K562 (cell line): ENCODE measurements around the gene NDUFS6. TPM values are rescaled to one million over a fixed set of nuclear protein-coding genes. Genes with fewer than 3 reads are reported as not detected.

Experiments
- ATAC-seq: fragments of 200-7000 bp; cut with Tn5 transposase; 3 replicates; pipeline ENCODE4 v1.9.1; 2020; ENCODE audit warnings: moderate library complexity
- BruUV-seq: library from RNA; stranded (reverse); fragments of 400-500 nt; replicated peaks from 2 replicates; lab custom pipeline; 2021; lab: Mats Ljungman, UMichigan
- CTCF ChIA-PET: fragments of 300-600 bp; formaldehyde crosslinking; extraction: SDS; loops from one replicate; lab custom pipeline; 2021; ENCODE audit warnings: low intra/inter-chr PET ratio; lab: Yijun Ruan, JAX
- POLR2A ChIA-PET: fragments of 300-600, 350-650 bp; sonication (Branson Sonifier 250); formaldehyde crosslinking; extraction: SDS; loops from one replicate; lab custom pipeline; 2021; ENCODE audit warnings: antibody characterized with exemption, inconsistent platforms; lab: Yijun Ruan, JAX
- DNase-seq, 4 experiments: peaks; one replicate each; pipeline versions ENCODE4 v3.0.0 to v3.0.0-alpha.2; 2011 to 2018; ENCODE audit warnings: low spot score in 3 of 4, mixed read lengths in 3 of 4; ENCODE audit errors: extremely low read depth in 1 of 4
- FAIRE-seq: peaks from 2 replicates; lab custom pipeline; 2011; peaks lifted over from hg19 to GRCh38; lab: Jason Lieb, UNC
- H2AFZ ChIP-seq: 2 replicates; pipeline ENCODE4 v1.6.0; 2011; ENCODE audit warnings: low read depth, low read length, control low read depth, inconsistent platforms
- H3K27ac ChIP-seq: fragments of 200-600 bp; 3 replicates; pipeline ENCODE4 v1.8.0; 2011; ENCODE audit warnings: low read depth, mild to moderate bottlenecking, control low read depth, inconsistent platforms, low read length, moderate library complexity, mixed read lengths; ENCODE audit errors: extremely low read depth
- H3K27me3 ChIP-seq, 2 experiments: fragments of 300-600 bp in 1 of 2; 2 replicates in 1 of 2; 3 replicates in 1 of 2; pipeline versions ENCODE4 v1.6.0 to v1.8.0; 2011; ENCODE audit warnings: inconsistent platforms in 2 of 2, low read length in 2 of 2, mild to moderate bottlenecking in 1 of 2, mixed read lengths in 1 of 2, moderate library complexity in 1 of 2; ENCODE audit not compliant: control insufficient read depth in 2 of 2, insufficient read depth in 2 of 2
- H3K36me3 ChIP-seq: fragments of 300-600 bp; 3 replicates; pipeline ENCODE4 v1.8.0; 2011; ENCODE audit warnings: mild to moderate bottlenecking, low read length, inconsistent platforms; ENCODE audit not compliant: control insufficient read depth, insufficient read depth
- H3K4me1 ChIP-seq, 2 experiments: fragments of 200-600 bp in 1 of 2; replicated peaks in 1 of 2; 2 replicates in 1 of 2; 3 replicates in 1 of 2; pipeline versions ENCODE4 v1.5.1 to v1.8.0; 2011; ENCODE audit warnings: inconsistent platforms in 2 of 2, low read length in 2 of 2, mild to moderate bottlenecking in 1 of 2, mixed read lengths in 1 of 2, moderate library complexity in 1 of 2; ENCODE audit not compliant: control insufficient read depth in 2 of 2, insufficient read depth in 2 of 2
- H3K4me2 ChIP-seq: 2 replicates; pipeline ENCODE4 v1.6.1; 2011; ENCODE audit warnings: low read length, control low read depth, inconsistent platforms, mixed read lengths; ENCODE audit not compliant: insufficient read depth
- H3K4me3 ChIP-seq: fragments of 200-600 bp; sonication (generic), shearing (Covaris generic); 2 replicates; pipeline ENCODE4 v1.5.1; 2016; ENCODE audit warnings: control low read depth, inconsistent platforms
- H3K79me2 ChIP-seq: fragments of 200-600 bp; 3 replicates; pipeline ENCODE4 v1.8.0; 2011; ENCODE audit warnings: low read length, inconsistent platforms; ENCODE audit not compliant: control insufficient read depth, insufficient read depth
- H3K9ac ChIP-seq, 2 experiments: 2 replicates each; pipeline versions ENCODE4 v1.6.0 to v1.6.1; 2011; ENCODE audit warnings: low read depth in 2 of 2, low read length in 2 of 2, control low read depth in 1 of 2, inconsistent platforms in 1 of 2, mild to moderate bottlenecking in 1 of 2, mixed read lengths in 1 of 2; ENCODE audit not compliant: insufficient read depth in 1 of 2
- H3K9me1 ChIP-seq: one replicate; pipeline ENCODE4 v1.6.0; 2011; ENCODE audit warnings: inconsistent platforms, mild to moderate bottlenecking, low read length, moderate library complexity; ENCODE audit not compliant: control insufficient read depth, insufficient read depth
- H3K9me3 ChIP-seq: replicated peaks from 2 replicates; pipeline ENCODE4 v1.5.1; 2011; ENCODE audit warnings: low read depth, low read length, inconsistent platforms; ENCODE audit not compliant: control insufficient read depth, insufficient read depth
- H4K20me1 ChIP-seq: replicated peaks from 2 replicates; pipeline ENCODE4 v1.6.1; 2011; ENCODE audit warnings: low read length, inconsistent platforms, mixed read lengths; ENCODE audit not compliant: control insufficient read depth, insufficient read depth
- EWSR1 ChIP-seq: fragments of 450-650 bp; IDR thresholded peaks from 2 replicates; pipeline ENCODE4 v1.6.1; 2018; ENCODE audit warnings: borderline replicate concordance, mild to moderate bottlenecking, low read depth, moderate library complexity; ENCODE audit not compliant: partially characterized antibody
- MYNN ChIP-seq, 2 experiments: sonication (generic); formaldehyde crosslinking in 1 of 2; IDR thresholded peaks; 2 replicates each; pipeline versions ENCODE4 v1.5.0 to v1.6.1; 2016 to 2020; ENCODE audit warnings: antibody characterized with exemption in 1 of 2, missing genetic modification reagents in 1 of 2
- PRMT5 ChIP-seq: sonication (generic); formaldehyde crosslinking; IDR thresholded peaks from 2 replicates; pipeline ENCODE4 v1.5.0; 2020; ENCODE audit warnings: missing genetic modification reagents
- STAG1 ChIP-seq: sonication (generic); formaldehyde crosslinking; IDR thresholded peaks from 2 replicates; pipeline ENCODE4 v1.5.0; 2020; ENCODE audit warnings: missing genetic modification reagents, borderline replicate concordance
- ZNF23 ChIP-seq: fragments of 250-450 bp; sonication (Bioruptor Pico); IDR thresholded peaks from 2 replicates; pipeline ENCODE4 v1.4.0; 2020; ENCODE audit warnings: mild to moderate bottlenecking
- ZNF764 ChIP-seq: fragments of 250-450 bp; sonication (Bioruptor Pico); IDR thresholded peaks from 2 replicates; pipeline ENCODE4 v1.4.0; 2020; ENCODE audit warnings: low read depth, mild to moderate bottlenecking, moderate library complexity
- WGBS: fragments of 100-300 bp; shearing (Covaris generic); methylation state at CpG from one replicate; pipeline ENCODE4 v1.1.6; 2016; ENCODE audit warnings: low coverage, mixed read lengths; ENCODE audit not compliant: insufficient coverage; ENCODE audit errors: missing lambda C conversion rate; 5-methylcytosine and 5-hydroxymethylcytosine counted together
- in situ Hi-C: fragments of 300-500 bp; cut with MboI; formaldehyde crosslinking; loops from 4 replicates; pipeline ENCODE4 v1.15.0; 2018; ENCODE audit warnings: inconsistent platforms, mixed read lengths
- intact Hi-C: fragments of 100-400 bp; cut with micrococcal nuclease; formaldehyde crosslinking; loops from 2 replicates; pipeline ENCODE4 v1.14.2; 2022
- polyA plus RNA-seq, 8 experiments: library from polyadenylated mRNA; depleted of rRNA in 4 of 8; stranded (reverse) in 5 of 8; unstranded in 3 of 8; fragments of >200 nt; fragmentation: Nextera tagmentation in 2 of 8; fragmentation: Illumina TruSeq in 1 of 8; extraction: Ambion mirVana in 2 of 8; extraction: Trizol in 1 of 8; gene quantifications; 2 replicates each; pipeline versions ENCODE4 v1.2.1 to v1.2.3, GENCODE V29; 2011 to 2014; ENCODE audit warnings: inconsistent platforms in 1 of 8, missing spikeins in 1 of 8
- total RNA-seq, 7 experiments: library from RNA; depleted of rRNA in 6 of 7; stranded (reverse); fragments of >200 nt in 6 of 7; fragmentation: Illumina TruSeq in 2 of 7; extraction: Trizol in 2 of 7; gene quantifications; 2 replicates each; pipeline versions ENCODE4 v1.2.1 to v1.2.3, GENCODE V29; 2011 to 2021; ENCODE audit warnings: low replicate concordance in 1 of 7
- TF ChIP-seq, protein P1 (sequence below): fragments of 450-650 bp; IDR thresholded peaks from 2 replicates; pipeline ENCODE4 v1.6.1; 2017; ENCODE audit warnings: antibody characterized with exemption
- TF ChIP-seq, protein P2 (sequence below): fragments of 450-650 bp; IDR thresholded peaks from 2 replicates; pipeline ENCODE4 v1.6.1; 2014; ENCODE audit warnings: low read depth, mild to moderate bottlenecking, moderate library complexity, borderline replicate concordance
- TF ChIP-seq, protein P3 (sequence below): fragments of 250-450 bp; sonication (Bioruptor Pico); IDR thresholded peaks from 2 replicates; pipeline ENCODE4 v1.4.0; 2020; ENCODE audit warnings: mild to moderate bottlenecking

The NDUFS6 gene
- total and polyA plus RNA-seq, 9 of the 15 experiments (the other 6 are each of a cell fraction or from before 2014, with no cell fraction given): 36.1 to 291 (median 77.0) TPM

DNA sequence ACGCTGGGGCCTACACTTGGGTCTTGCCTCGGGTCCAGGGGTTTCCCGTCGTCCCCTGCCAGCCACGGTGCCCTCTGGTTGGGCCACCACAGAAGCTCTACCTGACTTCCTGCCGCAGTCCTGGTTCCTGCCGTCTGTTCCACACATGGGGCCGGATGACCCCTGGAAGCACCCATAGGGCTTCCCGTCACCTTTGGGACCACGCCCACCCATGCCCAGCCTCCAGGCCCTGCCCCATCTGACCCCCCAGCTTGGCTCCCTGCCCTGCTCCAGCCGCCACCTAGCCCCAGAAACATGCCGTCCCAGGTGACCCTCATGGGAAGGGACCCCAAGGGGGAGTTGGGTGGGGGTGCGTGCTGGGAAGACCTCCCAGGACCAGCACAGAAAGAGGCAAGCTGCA, 15.2 kb upstream of the NDUFS6 start:
- Histone ChIP-seq H3K36me3 (no peaks in the 10 kb centered on the region), H3K9me3 (no peaks in the 10 kb centered on the region), H3K9me1 (no peaks in the 10 kb centered on the region), H2AFZ (no peak overlapping the region), H3K4me2 (no peak overlapping the region), H3K4me1 (peaks cover 0 to 9% of the 10 kb centered on the region in 2 experiments; a peak in 3 of 5 replicates), H3K4me3 (no peak overlapping the region), H3K9ac (no peak overlapping the region), H3K27me3 (peaks cover 74 to 86% of the 10 kb centered on the region in 2 experiments), H3K27ac (no peak overlapping the region), H4K20me1 (peaks cover 3% of the 10 kb centered on the region), H3K79me2 (no peaks in the 10 kb centered on the region)
- in situ Hi-C loops: no loop called here
- no peak for DNase-seq
- no peak for TF ChIP-seq PRMT5 (CRISPR knock-in tag)
- TF ChIP-seq MYNN (IDR thresholded peaks at IDR 0.05): no peak
- TF ChIP-seq MYNN (CRISPR knock-in tag; IDR thresholded peaks at IDR 0.05): no peak
- TF ChIP-seq ZNF23 (CRISPR knock-in tag): no peak
- TF ChIP-seq, protein P1, sequence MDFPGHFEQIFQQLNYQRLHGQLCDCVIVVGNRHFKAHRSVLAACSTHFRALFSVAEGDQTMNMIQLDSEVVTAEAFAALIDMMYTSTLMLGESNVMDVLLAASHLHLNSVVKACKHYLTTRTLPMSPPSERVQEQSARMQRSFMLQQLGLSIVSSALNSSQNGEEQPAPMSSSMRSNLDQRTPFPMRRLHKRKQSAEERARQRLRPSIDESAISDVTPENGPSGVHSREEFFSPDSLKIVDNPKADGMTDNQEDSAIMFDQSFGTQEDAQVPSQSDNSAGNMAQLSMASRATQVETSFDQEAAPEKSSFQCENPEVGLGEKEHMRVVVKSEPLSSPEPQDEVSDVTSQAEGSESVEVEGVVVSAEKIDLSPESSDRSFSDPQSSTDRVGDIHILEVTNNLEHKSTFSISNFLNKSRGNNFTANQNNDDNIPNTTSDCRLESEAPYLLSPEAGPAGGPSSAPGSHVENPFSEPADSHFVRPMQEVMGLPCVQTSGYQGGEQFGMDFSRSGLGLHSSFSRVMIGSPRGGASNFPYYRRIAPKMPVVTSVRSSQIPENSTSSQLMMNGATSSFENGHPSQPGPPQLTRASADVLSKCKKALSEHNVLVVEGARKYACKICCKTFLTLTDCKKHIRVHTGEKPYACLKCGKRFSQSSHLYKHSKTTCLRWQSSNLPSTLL: no peak
- no peak for TF ChIP-seq STAG1 (CRISPR knock-in tag)
- TF ChIP-seq, protein P2, sequence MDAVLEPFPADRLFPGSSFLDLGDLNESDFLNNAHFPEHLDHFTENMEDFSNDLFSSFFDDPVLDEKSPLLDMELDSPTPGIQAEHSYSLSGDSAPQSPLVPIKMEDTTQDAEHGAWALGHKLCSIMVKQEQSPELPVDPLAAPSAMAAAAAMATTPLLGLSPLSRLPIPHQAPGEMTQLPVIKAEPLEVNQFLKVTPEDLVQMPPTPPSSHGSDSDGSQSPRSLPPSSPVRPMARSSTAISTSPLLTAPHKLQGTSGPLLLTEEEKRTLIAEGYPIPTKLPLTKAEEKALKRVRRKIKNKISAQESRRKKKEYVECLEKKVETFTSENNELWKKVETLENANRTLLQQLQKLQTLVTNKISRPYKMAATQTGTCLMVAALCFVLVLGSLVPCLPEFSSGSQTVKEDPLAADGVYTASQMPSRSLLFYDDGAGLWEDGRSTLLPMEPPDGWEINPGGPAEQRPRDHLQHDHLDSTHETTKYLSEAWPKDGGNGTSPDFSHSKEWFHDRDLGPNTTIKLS: no peak
- no peak for TF ChIP-seq ZNF764 (CRISPR knock-in tag)
- TF ChIP-seq EWSR1: no peak
- TF ChIP-seq, protein P3, sequence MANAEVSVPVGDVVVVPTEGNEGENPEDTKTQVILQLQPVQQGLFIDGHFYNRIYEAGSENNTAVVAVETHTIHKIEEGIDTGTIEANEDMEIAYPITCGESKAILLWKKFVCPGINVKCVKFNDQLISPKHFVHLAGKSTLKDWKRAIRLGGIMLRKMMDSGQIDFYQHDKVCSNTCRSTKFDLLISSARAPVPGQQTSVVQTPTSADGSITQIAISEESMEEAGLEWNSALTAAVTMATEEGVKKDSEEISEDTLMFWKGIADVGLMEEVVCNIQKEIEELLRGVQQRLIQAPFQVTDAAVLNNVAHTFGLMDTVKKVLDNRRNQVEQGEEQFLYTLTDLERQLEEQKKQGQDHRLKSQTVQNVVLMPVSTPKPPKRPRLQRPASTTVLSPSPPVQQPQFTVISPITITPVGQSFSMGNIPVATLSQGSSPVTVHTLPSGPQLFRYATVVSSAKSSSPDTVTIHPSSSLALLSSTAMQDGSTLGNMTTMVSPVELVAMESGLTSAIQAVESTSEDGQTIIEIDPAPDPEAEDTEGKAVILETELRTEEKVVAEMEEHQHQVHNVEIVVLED (CRISPR knock-in tag): no peak
- 6% methylated on average over 12 of the region's 13 CpGs for WGBS
- CTCF ChIA-PET: no interaction called here
- no TSS peak for BruUV-seq
- POLR2A ChIA-PET: interaction anchor here (0.5 to 1.4 kb wide), 2 partner anchors 9 to 1818 kb away, joined by 3 to 5 read pairs; no protein-coding TSS in a partner anchor
- no peak for ATAC-seq
- intact Hi-C loops: no loop called here
- no peak for FAIRE-seq
